ENCODE measurements around the gene TMEM126B.
"Not testable (repeated sequence)": the region's sequence is repeated elsewhere in the genome, so short reads cannot be mapped to it uniquely, and the experiment has no call there.

TMEM126B gene

GRCh38 chr11:85627998-85628770 is at the start of gene TMEM126B:
Gene TMEM126B (plus strand): TSS chr11:85628593. CDS start chr11:85628608, 15 bp downstream.
- DNase-seq = peak; percentile 97

GRCh38 chr11:85582111-85582510 is 46.3 kb upstream of the TMEM126B start:
- no peak for DNase-seq

GRCh38 chr11:85589373-85589772 is 39.0 kb upstream of the TMEM126B start:
- no peak for DNase-seq

GRCh38 chr11:85590848-85591483 is 37.4 kb upstream of the TMEM126B start:
- DNase-seq = no peak

GRCh38 chr11:85595285-85595884 is 33.0 kb upstream of the TMEM126B start:
- DNase-seq = no peak

GRCh38 chr11:85596886-85597285 is 31.5 kb upstream of the TMEM126B start:
- no peak for DNase-seq

GRCh38 chr11:85599083-85599482 is 29.3 kb upstream of the TMEM126B start:
- DNase-seq = no peak

GRCh38 chr11:85602526-85603213 is 25.7 kb upstream of the TMEM126B start:
- DNase-seq = no peak

GRCh38 chr11:85603220-85603619 is 25.2 kb upstream of the TMEM126B start:
- DNase-seq = no peak

- DNase-seq = not testable (repeated sequence)
Observed at GRCh38 chr11:85606237-85606636, 22.2 kb upstream of the TMEM126B start.

GRCh38 chr11:85608621-85609020 is 19.8 kb upstream of the TMEM126B start:
- not testable (repeated sequence) for DNase-seq

- not testable (repeated sequence) for DNase-seq
Observed at GRCh38 chr11:85609286-85609685, 19.1 kb upstream of the TMEM126B start.

GRCh38 chr11:85611643-85612042 is 16.8 kb upstream of the TMEM126B start:
- not testable (repeated sequence) for DNase-seq

- no peak for DNase-seq
Observed at GRCh38 chr11:85619499-85619898, 8.9 kb upstream of the TMEM126B start.

GRCh38 chr11:85620256-85620655 is 8.1 kb upstream of the TMEM126B start:
- DNase-seq = no peak

GRCh38 chr11:85626496-85626895 is 1.9 kb upstream of the TMEM126B start:
- DNase-seq = no peak

- peak; percentile 9 for DNase-seq
Observed at GRCh38 chr11:85627332-85627997, 928 bp upstream of the TMEM126B start, which contains the start of gene DLG2. Gene DLG2 (minus strand): TSS chr11:85627344.

- no peak for DNase-seq
Observed at GRCh38 chr11:85628771-85629341, 463 bp downstream of the TMEM126B start.

GRCh38 chr11:85634747-85635146 is 6.4 kb downstream of the TMEM126B start:
- no peak for DNase-seq

GRCh38 chr11:85643191-85643614 is 14.8 kb downstream of the TMEM126B start:
- no peak for DNase-seq

- no peak for DNase-seq
Observed at GRCh38 chr11:85647078-85647477, 18.7 kb downstream of the TMEM126B start.

Measured in CD4-positive, alpha-beta T cell treated with Interleukin-6 for 4 hours (primary cell).